Mucosa of stomach (tissue), 1 donor: ENCODE results near the gene EIF3C.
"Not testable (repeated sequence)": the region's sequence is repeated elsewhere in the genome, so short reads cannot be mapped to it uniquely, and the experiment has no call there.

ENCODE experiments used
- H3K27me3 ChIP-seq: one replicate; pipeline ENCODE4 v1.7.0; 2013; ENCODE audit warnings: mild to moderate bottlenecking, low read length; ENCODE audit not compliant: control insufficient read depth, insufficient read depth
- H3K36me3 ChIP-seq: one replicate; pipeline ENCODE4 v1.7.0; 2013; ENCODE audit warnings: low read length; ENCODE audit not compliant: control insufficient read depth, insufficient read depth
- H3K4me1 ChIP-seq: one replicate; pipeline ENCODE4 v1.7.0; 2013; ENCODE audit warnings: mild to moderate bottlenecking, low read length; ENCODE audit not compliant: control insufficient read depth, insufficient read depth
- H3K4me3 ChIP-seq: one replicate; pipeline ENCODE4 v1.7.0; 2013; ENCODE audit warnings: low read length
- H3K9ac ChIP-seq: one replicate; pipeline ENCODE4 v1.7.0; 2013; ENCODE audit warnings: mild to moderate bottlenecking, low read length, moderate library complexity
- H3K9me3 ChIP-seq: one replicate; pipeline ENCODE4 v1.7.0; 2013; ENCODE audit warnings: mild to moderate bottlenecking, low read length, moderate library complexity; ENCODE audit not compliant: control insufficient read depth
- donor health status: Pancreatic carcinoma.

The EIF3C gene

DNA sequence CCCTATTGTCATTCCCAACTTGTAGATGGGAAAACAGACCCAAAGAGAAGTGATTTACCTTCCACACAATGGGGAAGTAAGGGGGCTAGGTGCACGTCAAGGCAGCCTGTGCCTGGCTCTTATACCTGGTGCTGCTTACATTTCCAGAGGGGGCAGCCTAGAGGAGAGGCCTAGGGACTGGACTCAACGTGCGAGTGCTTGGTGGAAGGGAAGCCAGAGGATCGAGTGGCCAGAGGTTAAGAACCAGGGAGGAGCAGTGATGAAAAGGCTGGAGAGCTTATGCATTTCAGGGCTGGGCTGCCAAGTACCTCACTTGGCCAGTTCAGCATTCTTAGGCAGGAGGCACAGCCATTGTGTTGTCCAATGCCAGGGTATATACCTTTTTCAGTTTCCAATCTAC lies 71.1 kb downstream of the EIF3C start:
- H3K4me3 ChIP-seq, H3K36me3 ChIP-seq, H3K27me3 ChIP-seq, H3K9ac ChIP-seq, H3K4me1 ChIP-seq, H3K9me3 ChIP-seq: not testable (repeated sequence)
